ENCODE results near the gene PARG. TPM values are rescaled to one million over a fixed set of nuclear protein-coding genes. Genes with fewer than 3 reads are reported as not detected.
"Not testable (repeated sequence)": the region's sequence is repeated elsewhere in the genome, so short reads cannot be mapped to it uniquely, and the experiment has no call there.

PARG gene
- total RNA-seq, 2 experiments from 2014 or later: 28.5 to 28.8 TPM

GRCh38 chr10:49775014-49775413, 166.8 kb downstream of the PARG start:
- CTCF ChIA-PET: no interaction called here
- DNase-seq: no peak
- H3K4me1 Mint-ChIP-seq: no peaks in the 10 kb centered on the region
- H3K36me3 Mint-ChIP-seq (ENCODE audit: low read depth): no peaks in the 10 kb centered on the region
- H3K4me3 Mint-ChIP-seq: no peak overlapping the region
- H3K27ac Mint-ChIP-seq: no peak overlapping the region
- POLR2A ChIA-PET: no interaction called here
- peaks cover 18% of the 10 kb centered on the region for H3K27me3 Mint-ChIP-seq
- no peaks in the 10 kb centered on the region for H3K9me3 Mint-ChIP-seq

GRCh38 chr10:49772944-49773343, 168.9 kb downstream of the PARG start:
- CTCF ChIA-PET; H3K4me3 Mint-ChIP-seq; H3K4me1 Mint-ChIP-seq; H3K9me3 Mint-ChIP-seq; H3K27ac Mint-ChIP-seq; DNase-seq; H3K36me3 Mint-ChIP-seq (ENCODE audit: low read depth); POLR2A ChIA-PET: not testable (repeated sequence)
- H3K27me3 Mint-ChIP-seq: peaks cover 23% of the 10 kb centered on the region

- DNase-seq; H3K4me1 Mint-ChIP-seq; H3K36me3 Mint-ChIP-seq (ENCODE audit: low read depth); H3K9me3 Mint-ChIP-seq; H3K27ac Mint-ChIP-seq; POLR2A ChIA-PET; H3K4me3 Mint-ChIP-seq; CTCF ChIA-PET: not testable (repeated sequence)
- peaks cover 29% of the 10 kb centered on the region for H3K27me3 Mint-ChIP-seq
Observed at GRCh38 chr10:49771046-49771445, 170.8 kb downstream of the PARG start.

GRCh38 chr10:49769692-49770091, 172.1 kb downstream of the PARG start:
- no peak for DNase-seq
- Mint-ChIP-seq H3K4me3 (no peak overlapping the region), H3K9me3 (no peaks in the 10 kb centered on the region), H3K36me3 (ENCODE audit: low read depth) (peaks cover 2% of the 10 kb centered on the region), H3K4me1 (no peaks in the 10 kb centered on the region), H3K27ac (no peak overlapping the region), H3K27me3 (peaks cover 29% of the 10 kb centered on the region)
- CTCF ChIA-PET: no interaction called here
- POLR2A ChIA-PET: no interaction called here

GRCh38 chr10:49768731-49769130, 173.1 kb downstream of the PARG start:
- H3K9me3 Mint-ChIP-seq: no peaks in the 10 kb centered on the region
- no peaks in the 10 kb centered on the region for H3K4me1 Mint-ChIP-seq
- H3K4me3 Mint-ChIP-seq: no peak overlapping the region
- no peak for DNase-seq
- H3K27me3 Mint-ChIP-seq: peaks cover 29% of the 10 kb centered on the region
- CTCF ChIA-PET: no interaction called here
- H3K36me3 Mint-ChIP-seq (ENCODE audit: low read depth): peaks cover 2% of the 10 kb centered on the region
- H3K27ac Mint-ChIP-seq: no peak overlapping the region
- POLR2A ChIA-PET: no interaction called here

GRCh38 chr10:49768329-49768728, 173.5 kb downstream of the PARG start:
- Mint-ChIP-seq H3K27ac (no peak overlapping the region), H3K4me1 (no peaks in the 10 kb centered on the region), H3K9me3 (no peaks in the 10 kb centered on the region), H3K27me3 (peaks cover 33% of the 10 kb centered on the region), H3K36me3 (ENCODE audit: low read depth) (peaks cover 2% of the 10 kb centered on the region), H3K4me3 (no peak overlapping the region)
- no peak for DNase-seq
- POLR2A ChIA-PET: no interaction called here
- CTCF ChIA-PET: no interaction called here

Other genes with a start within 250 kb of the PARG start
- not detected for gene OGDHL, start 179.7 kb downstream of the PARG start, total RNA-seq
- gene TIMM23B, start within 50 bp of the PARG start, total RNA-seq: 10 to 100 TPM; 13.0 to 14.8 TPM
- 10 to 100 TPM in 1 of 2 experiments, 1 to 10 TPM in 1; 9.8 to 11.9 TPM for gene AGAP6, start 46.4 kb upstream of the PARG start, total RNA-seq
- gene WASHC2A, start 125.9 kb upstream of the PARG start, total RNA-seq: 10 to 100 TPM; 34.7 to 35.0 TPM

Measured in activated CD4-positive, alpha-beta memory T cell treated with anti-CD3 and anti-CD28 coated beads, Interleukin-2, amount 10 ng/mL, durations not matched to agents 7 days and 5 days (primary cell).